ENCODE measurements around the gene EREG. TPM values are rescaled to one million over a fixed set of nuclear protein-coding genes. Genes with fewer than 3 reads are reported as not detected.

EREG gene
- total RNA-seq, 2 experiments from 2014 or later: not detected

- Histone ChIP-seq H4K20me1 (ENCODE audit: insufficient read depth, low read length) (no peaks in the 10 kb centered on the region), H3K79me2 (ENCODE audit: insufficient read depth, low read depth, low read length) (no peaks in the 10 kb centered on the region), H3K36me3 (ENCODE audit: insufficient read depth, low read length) (no peaks in the 10 kb centered on the region), H3K4me2 (ENCODE audit: low read length) (no peak overlapping the region), H3K4me1 (ENCODE audit: insufficient read depth, low read length, poor library complexity, severe bottlenecking) (no peaks in the 10 kb centered on the region), H3K9me2 (ENCODE audit: insufficient read depth, low read length) (no peaks in the 10 kb centered on the region), H3K4me3 (ENCODE audit: low read depth, low read length, poor library complexity, severe bottlenecking) (no peak overlapping the region), H3K9me3 (ENCODE audit: low read length) (no peaks in the 10 kb centered on the region), H3K27ac (ENCODE audit: low read depth, low read length, poor library complexity, severe bottlenecking) (no peak overlapping the region), H2AFZ (ENCODE audit: low read length) (no peak overlapping the region)
- no peak for TF ChIP-seq CTCF (conservative IDR thresholded peaks at IDR 0.05; ENCODE audit: low read length)
- TF ChIP-seq EZH2phosphoT487 (IDR thresholded peaks at IDR 0.05; ENCODE audit: borderline replicate concordance, low read depth, low read length): no peak
- BruUV-seq (replicated peaks): no TSS peak
- CTCF ChIA-PET (ENCODE audit: unreplicated experiment): no interaction called here
- POLR2A ChIA-PET: no interaction called here
- intact Hi-C loops (cut with micrococcal nuclease; ENCODE audit: unreplicated experiment): no loop called here
- no peak for DNase-seq (ENCODE audit: low spot score)
Observed at GRCh38 chr4:74361671-74362070, 3.3 kb upstream of the EREG start.

- no peaks in the 10 kb centered on the region for H4K20me1 ChIP-seq (ENCODE audit: insufficient read depth, low read length)
- H3K9me2 ChIP-seq (ENCODE audit: insufficient read depth, low read length): no peaks in the 10 kb centered on the region
- no peaks in the 10 kb centered on the region for H3K4me1 ChIP-seq (ENCODE audit: insufficient read depth, low read length, poor library complexity, severe bottlenecking)
- no peak for DNase-seq (ENCODE audit: low spot score)
- ChIA-PET POLR2A (no interaction called here), CTCF (ENCODE audit: unreplicated experiment) (no interaction called here)
- H2AFZ ChIP-seq (ENCODE audit: low read length): no peak overlapping the region
- no peaks in the 10 kb centered on the region for H3K79me2 ChIP-seq (ENCODE audit: insufficient read depth, low read depth, low read length)
- intact Hi-C loops (cut with micrococcal nuclease; ENCODE audit: unreplicated experiment): no loop called here
- no peak overlapping the region for H3K4me3 ChIP-seq (ENCODE audit: low read depth, low read length, poor library complexity, severe bottlenecking)
- no peaks in the 10 kb centered on the region for H3K36me3 ChIP-seq (ENCODE audit: insufficient read depth, low read length)
- no TSS peak for BruUV-seq (replicated peaks)
- H3K9me3 ChIP-seq (ENCODE audit: low read length): no peaks in the 10 kb centered on the region
- no peak for TF ChIP-seq CTCF (conservative IDR thresholded peaks at IDR 0.05; ENCODE audit: low read length)
- TF ChIP-seq EZH2phosphoT487 (IDR thresholded peaks at IDR 0.05; ENCODE audit: borderline replicate concordance, low read depth, low read length): no peak
- H3K27ac ChIP-seq (ENCODE audit: low read depth, low read length, poor library complexity, severe bottlenecking): no peak overlapping the region
- H3K4me2 ChIP-seq (ENCODE audit: low read length): no peak overlapping the region
Observed at GRCh38 chr4:74362347-74362746, 2.6 kb upstream of the EREG start.

GRCh38 chr4:74364256-74364651 is 691 bp upstream of the EREG start:
- CTCF ChIA-PET (ENCODE audit: unreplicated experiment): no interaction called here

More at GRCh38 chr4:74364256-74364651, 691 bp upstream of the EREG start:
- DNase-seq (ENCODE audit: low spot score): no peak
- POLR2A ChIA-PET: no interaction called here
- Histone ChIP-seq H2AFZ (ENCODE audit: low read length) (no peak overlapping the region), H3K36me3 (ENCODE audit: insufficient read depth, low read length) (no peaks in the 10 kb centered on the region), H3K4me3 (ENCODE audit: low read depth, low read length, poor library complexity, severe bottlenecking) (no peak overlapping the region), H4K20me1 (ENCODE audit: insufficient read depth, low read length) (no peaks in the 10 kb centered on the region), H3K4me1 (ENCODE audit: insufficient read depth, low read length, poor library complexity, severe bottlenecking) (no peaks in the 10 kb centered on the region), H3K9me2 (ENCODE audit: insufficient read depth, low read length) (no peaks in the 10 kb centered on the region), H3K9me3 (ENCODE audit: low read length) (no peaks in the 10 kb centered on the region), H3K79me2 (ENCODE audit: insufficient read depth, low read depth, low read length) (no peaks in the 10 kb centered on the region), H3K27ac (ENCODE audit: low read depth, low read length, poor library complexity, severe bottlenecking) (no peak overlapping the region), H3K4me2 (ENCODE audit: low read length) (no peak overlapping the region)
- TF ChIP-seq EZH2phosphoT487 (IDR thresholded peaks at IDR 0.05; ENCODE audit: borderline replicate concordance, low read depth, low read length): no peak
- no peak for TF ChIP-seq CTCF (conservative IDR thresholded peaks at IDR 0.05; ENCODE audit: low read length)
- BruUV-seq (replicated peaks): no TSS peak
- intact Hi-C loops (cut with micrococcal nuclease; ENCODE audit: unreplicated experiment): no loop called here
